Liver (tissue), 9 donors: ENCODE data around the gene COX4I1. TPM values are rescaled to one million over a fixed set of nuclear protein-coding genes. Genes with fewer than 3 reads are reported as not detected.
A peak's percentile ranks its signal among the peaks of the same experiment; 100 is the strongest.

Source experiments
- DNase-seq: peaks from one replicate; pipeline ENCODE4 v3.0.0-alpha.2; 2017; ENCODE audit warnings: low spot score
- H3K27ac ChIP-seq, 2 donors: one replicate each; pipeline ENCODE4 v1.7.0; 2013; ENCODE audit warnings: inconsistent platforms in 2 of 2, low read length in 2 of 2, control low read depth in 1 of 2, low read depth in 1 of 2, mild to moderate bottlenecking in 1 of 2
- H3K27me3 ChIP-seq, 4 donors: one replicate each; pipeline versions ENCODE4 v1.6.1 to v1.7.0; 2013; ENCODE audit warnings: low read length in 3 of 4, inconsistent platforms in 1 of 4, mild to moderate bottlenecking in 1 of 4, moderate library complexity in 1 of 4; ENCODE audit not compliant: control insufficient read depth in 4 of 4, insufficient read depth in 4 of 4
- H3K36me3 ChIP-seq, 4 donors: one replicate each; pipeline versions ENCODE4 v1.6.1 to v1.7.0; 2013; ENCODE audit warnings: low read length in 3 of 4, mild to moderate bottlenecking in 3 of 4, low read depth in 1 of 4, moderate library complexity in 1 of 4; ENCODE audit not compliant: control insufficient read depth in 4 of 4, insufficient read depth in 3 of 4
- H3K4me1 ChIP-seq, 4 donors: one replicate each; pipeline versions ENCODE4 v1.6.1 to v1.7.0; 2013; ENCODE audit warnings: low read length in 3 of 4, mild to moderate bottlenecking in 3 of 4, moderate library complexity in 1 of 4; ENCODE audit not compliant: control insufficient read depth in 4 of 4, insufficient read depth in 4 of 4
- H3K4me3 ChIP-seq, 3 donors: one replicate each; pipeline versions ENCODE4 v1.6.1 to v1.7.0; 2013; ENCODE audit warnings: low read length in 3 of 3, control low read depth in 1 of 3, low read depth in 1 of 3, mild to moderate bottlenecking in 1 of 3
- H3K9ac ChIP-seq, 2 donors: one replicate each; pipeline ENCODE4 v1.7.0; 2013; ENCODE audit warnings: low read length in 2 of 2, mild to moderate bottlenecking in 2 of 2, moderate library complexity in 2 of 2, control low read depth in 1 of 2, low read depth in 1 of 2
- H3K9me3 ChIP-seq, 4 donors: one replicate each; pipeline versions ENCODE4 v1.6.1 to v1.7.0; 2013; ENCODE audit warnings: low read length in 3 of 4; ENCODE audit not compliant: control insufficient read depth in 4 of 4
- EGR1 ChIP-seq, 2 donors: IDR thresholded peaks; 2 replicates each; pipeline ENCODE4 v1.6.1; 2016 to 2018; ENCODE audit warnings: antibody characterized with exemption in 2 of 2, low read depth in 2 of 2
- FOXA1 ChIP-seq: IDR thresholded peaks from 2 replicates; pipeline ENCODE4 v1.6.1; 2016; ENCODE audit warnings: antibody characterized with exemption
- FOXA2 ChIP-seq: IDR thresholded peaks from 2 replicates; pipeline ENCODE4 v1.6.1; 2016; ENCODE audit warnings: antibody characterized with exemption
- GABPA ChIP-seq, 2 donors: IDR thresholded peaks in 1 of 2; conservative IDR thresholded peaks in 1 of 2; 2 replicates each; pipeline ENCODE4 v1.6.1; 2016; ENCODE audit warnings: antibody characterized with exemption in 2 of 2, mild to moderate bottlenecking in 1 of 2, moderate library complexity in 1 of 2
- HNF4A ChIP-seq, 2 donors: conservative IDR thresholded peaks; 2 replicates each; pipeline ENCODE4 v1.6.1; 2016; ENCODE audit warnings: antibody characterized with exemption in 2 of 2, mild to moderate bottlenecking in 2 of 2
- HNF4G ChIP-seq: IDR thresholded peaks from 2 replicates; pipeline ENCODE4 v1.6.1; 2016; ENCODE audit warnings: antibody characterized with exemption
- NR2F2 ChIP-seq: IDR thresholded peaks from 2 replicates; pipeline ENCODE4 v1.6.1; 2016; ENCODE audit warnings: antibody characterized with exemption
- RAD21 ChIP-seq, 2 donors: IDR thresholded peaks; 2 replicates each; pipeline ENCODE4 v1.6.1; 2016; ENCODE audit warnings: antibody characterized with exemption in 2 of 2, mild to moderate bottlenecking in 2 of 2
- RXRA ChIP-seq, 2 donors: IDR thresholded peaks; 2 replicates each; pipeline ENCODE4 v1.6.1; 2017 to 2018; ENCODE audit warnings: antibody characterized with exemption in 2 of 2, mild to moderate bottlenecking in 1 of 2
- SP1 ChIP-seq: IDR thresholded peaks from 2 replicates; pipeline ENCODE4 v1.6.1; 2018; ENCODE audit warnings: antibody characterized with exemption, mild to moderate bottlenecking
- TAF1 ChIP-seq: conservative IDR thresholded peaks from 2 replicates; pipeline ENCODE4 v1.6.1; 2016; ENCODE audit warnings: antibody characterized with exemption, mild to moderate bottlenecking
- WGBS: extraction: QIAGEN DNeasy Blood & Tissue Kit; methylation state at CpG from one replicate; pipeline ENCODE4 v1.1.7; 2013; 5-methylcytosine and 5-hydroxymethylcytosine counted together
- polyA plus RNA-seq, 2 donors: library from polyadenylated mRNA; stranded (reverse) in 1 of 2; unstranded in 1 of 2; fragments of 200-250 nt in 1 of 2; fragments of >200 nt in 1 of 2; fragmentation: Nextera tagmentation in 1 of 2; extraction: Ambion mirVana in 1 of 2; gene quantifications; one replicate each; pipeline versions ENCODE4 v1.2.1 to v1.2.3, GENCODE V29; 2013 to 2015
- total RNA-seq, 2 donors: library from RNA; depleted of rRNA; stranded (reverse); fragments of >200 nt; gene quantifications; one replicate each; pipeline ENCODE4 v1.2.3, GENCODE V29; 2014
- TF ChIP-seq, protein P1 (sequence below): IDR thresholded peaks from 2 replicates; pipeline ENCODE4 v1.6.1; 2016; ENCODE audit warnings: antibody characterized with exemption
- TF ChIP-seq, protein P2 (sequence below): IDR thresholded peaks from 2 replicates; pipeline ENCODE4 v1.6.1; 2016; ENCODE audit warnings: antibody characterized with exemption
- TF ChIP-seq, protein P3 (sequence below): IDR thresholded peaks from 2 replicates; pipeline ENCODE4 v1.6.1; 2016; ENCODE audit warnings: antibody characterized with exemption, mild to moderate bottlenecking
- TF ChIP-seq, protein P4 (sequence below): fragments of 150-350 bp; IDR thresholded peaks from 2 replicates; pipeline ENCODE4 v1.5.1; 2017; ENCODE audit warnings: improper control_type of control experiment, low read depth, low read length; ENCODE audit not compliant: missing input control
- TF ChIP-seq, protein P5 (sequence below): IDR thresholded peaks from 2 replicates; pipeline ENCODE4 v1.6.1; 2016; ENCODE audit warnings: antibody characterized with exemption
- donor health status: healthy.
- donor health status: healthy.
- donor health status: healthy.
- donor health status: healthy.
- donor health status: healthy.

The COX4I1 gene
- total and polyA plus RNA-seq, 4 donors, result 186 to 576 (median 331) TPM

DNA sequence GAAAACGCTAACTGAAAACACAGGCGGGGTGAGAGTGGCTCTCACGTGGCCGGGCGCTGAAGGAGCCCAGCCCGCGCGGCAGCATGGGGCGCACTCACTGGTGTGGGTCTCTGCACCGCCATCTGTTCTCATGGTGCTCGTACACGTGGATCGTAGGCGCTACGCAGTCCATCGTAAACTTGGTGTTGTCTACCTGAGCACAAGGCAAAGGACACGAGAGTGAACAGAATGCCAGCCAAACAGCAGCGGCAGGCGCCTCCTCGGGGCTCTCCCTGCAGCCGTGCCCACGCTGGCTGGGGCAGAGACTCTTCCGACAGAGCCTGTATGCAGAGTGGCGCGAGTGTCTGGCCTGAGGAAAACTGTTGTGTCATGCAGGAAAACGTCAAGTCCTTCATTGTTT is 19.2 kb upstream of the COX4I1 start:
- H3K4me3 ChIP-seq, result no peak overlapping the region
- H3K9ac ChIP-seq, result no peak overlapping the region
- DNase-seq, result no peak
- TF ChIP-seq GABPA (IDR thresholded peaks at IDR 0.05 in 1 of 2, conservative IDR thresholded peaks at IDR 0.05 in 1 of 2) (no peak), TAF1 (no peak)
- H3K4me1 ChIP-seq, result peaks cover 3 to 19% (median 13%) of the 10 kb centered on the region in 4 donors
- no peaks in the 10 kb centered on the region for H3K27me3 ChIP-seq
- peaks cover 16 to 37% (median 21%) of the 10 kb centered on the region in 4 donors for H3K36me3 ChIP-seq
- WGBS, result 93% methylated on average over 26 of the region's 26 CpGs
- no peak overlapping the region for H3K27ac ChIP-seq
- no peaks in the 10 kb centered on the region for H3K9me3 ChIP-seq

DNA sequence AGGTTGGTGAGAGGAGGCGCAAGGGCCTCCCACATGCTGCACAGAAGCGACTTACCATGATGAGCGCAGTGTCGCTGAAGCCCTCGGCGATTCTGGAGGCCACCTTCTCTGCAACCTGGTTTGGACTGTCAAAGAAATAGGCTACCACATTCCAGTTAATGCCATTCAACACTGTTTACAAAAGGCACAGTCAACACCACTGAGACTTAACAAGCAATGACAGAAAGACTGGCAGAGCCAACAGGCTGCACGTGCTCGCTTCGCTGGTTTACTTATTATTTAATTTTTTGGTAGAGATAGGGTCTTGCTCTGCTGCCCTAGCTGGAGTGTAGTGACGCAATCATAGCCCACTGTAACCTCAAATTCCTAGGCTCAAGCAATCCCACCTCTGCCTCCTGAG is 18.3 kb upstream of the COX4I1 start:
- TF ChIP-seq FOXA1 (no peak), HNF4G (no peak)
- Histone ChIP-seq H3K4me3 (no peak overlapping the region), H3K27me3 (no peaks in the 10 kb centered on the region), H3K36me3 (peaks cover 16 to 41% (median 21%) of the 10 kb centered on the region in 4 donors), H3K9ac (no peak overlapping the region), H3K27ac (no peak overlapping the region), H3K4me1 (peaks cover 3 to 19% (median 13%) of the 10 kb centered on the region in 4 donors), H3K9me3 (no peaks in the 10 kb centered on the region)
- 87% methylated on average over 10 of the region's 10 CpGs for WGBS
- no peak for DNase-seq

DNA sequence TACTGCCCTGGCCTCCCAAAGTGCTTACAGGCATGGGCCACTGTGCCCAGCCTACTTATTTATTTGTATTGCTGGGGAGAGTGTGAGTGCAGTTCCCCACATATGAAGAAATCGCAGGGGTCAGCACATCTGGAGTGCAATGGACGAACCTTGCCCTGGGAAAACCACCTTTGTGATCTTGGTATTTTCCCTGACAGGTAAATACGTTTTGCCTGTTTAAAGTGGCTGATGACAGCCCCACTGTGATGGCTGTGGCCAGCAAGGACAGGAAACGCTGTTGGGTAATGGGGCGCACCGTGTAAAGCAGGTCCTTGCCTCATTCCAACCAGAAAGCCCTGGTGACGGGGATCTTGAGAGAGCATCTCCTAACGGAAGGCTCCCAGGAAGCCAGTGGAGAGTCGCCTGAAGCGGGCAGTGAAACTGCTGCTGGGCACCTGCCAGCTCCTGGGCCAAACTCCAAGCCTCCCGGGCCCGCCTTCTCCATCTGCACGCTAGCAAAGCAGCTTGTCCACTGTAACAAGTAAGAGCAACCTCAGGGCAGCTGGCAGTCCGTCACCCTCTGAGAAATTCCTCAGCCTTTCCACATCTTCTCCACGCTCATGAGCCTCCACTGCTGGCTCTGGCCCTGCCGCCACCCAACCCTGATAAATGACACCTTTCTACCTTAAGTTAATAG is 17.7 kb upstream of the COX4I1 start:
- TF ChIP-seq GABPA (IDR thresholded peaks at IDR 0.05 in 1 of 2, conservative IDR thresholded peaks at IDR 0.05 in 1 of 2) (no peak), NR2F2 (peak; percentile 37), EGR1 (IDR thresholded peaks at IDR 0.05; ENCODE audit: low read depth in 2 of 2) (no peak), TAF1 (no peak), RXRA (IDR thresholded peaks at IDR 0.05) (peak; percentile 55 to 60), RAD21 (IDR thresholded peaks at IDR 0.05) (no peak), FOXA2 (no peak), HNF4A (conservative IDR thresholded peaks at IDR 0.05) (peak; percentile 51 to 80), HNF4G (peak; percentile 28), SP1 (peak; percentile 53)
- TF ChIP-seq, protein P1, sequence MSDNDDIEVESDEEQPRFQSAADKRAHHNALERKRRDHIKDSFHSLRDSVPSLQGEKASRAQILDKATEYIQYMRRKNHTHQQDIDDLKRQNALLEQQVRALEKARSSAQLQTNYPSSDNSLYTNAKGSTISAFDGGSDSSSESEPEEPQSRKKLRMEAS, result no peak
- TF ChIP-seq, protein P2, sequence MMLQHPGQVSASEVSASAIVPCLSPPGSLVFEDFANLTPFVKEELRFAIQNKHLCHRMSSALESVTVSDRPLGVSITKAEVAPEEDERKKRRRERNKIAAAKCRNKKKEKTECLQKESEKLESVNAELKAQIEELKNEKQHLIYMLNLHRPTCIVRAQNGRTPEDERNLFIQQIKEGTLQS, result no peak
- TF ChIP-seq, protein P3, sequence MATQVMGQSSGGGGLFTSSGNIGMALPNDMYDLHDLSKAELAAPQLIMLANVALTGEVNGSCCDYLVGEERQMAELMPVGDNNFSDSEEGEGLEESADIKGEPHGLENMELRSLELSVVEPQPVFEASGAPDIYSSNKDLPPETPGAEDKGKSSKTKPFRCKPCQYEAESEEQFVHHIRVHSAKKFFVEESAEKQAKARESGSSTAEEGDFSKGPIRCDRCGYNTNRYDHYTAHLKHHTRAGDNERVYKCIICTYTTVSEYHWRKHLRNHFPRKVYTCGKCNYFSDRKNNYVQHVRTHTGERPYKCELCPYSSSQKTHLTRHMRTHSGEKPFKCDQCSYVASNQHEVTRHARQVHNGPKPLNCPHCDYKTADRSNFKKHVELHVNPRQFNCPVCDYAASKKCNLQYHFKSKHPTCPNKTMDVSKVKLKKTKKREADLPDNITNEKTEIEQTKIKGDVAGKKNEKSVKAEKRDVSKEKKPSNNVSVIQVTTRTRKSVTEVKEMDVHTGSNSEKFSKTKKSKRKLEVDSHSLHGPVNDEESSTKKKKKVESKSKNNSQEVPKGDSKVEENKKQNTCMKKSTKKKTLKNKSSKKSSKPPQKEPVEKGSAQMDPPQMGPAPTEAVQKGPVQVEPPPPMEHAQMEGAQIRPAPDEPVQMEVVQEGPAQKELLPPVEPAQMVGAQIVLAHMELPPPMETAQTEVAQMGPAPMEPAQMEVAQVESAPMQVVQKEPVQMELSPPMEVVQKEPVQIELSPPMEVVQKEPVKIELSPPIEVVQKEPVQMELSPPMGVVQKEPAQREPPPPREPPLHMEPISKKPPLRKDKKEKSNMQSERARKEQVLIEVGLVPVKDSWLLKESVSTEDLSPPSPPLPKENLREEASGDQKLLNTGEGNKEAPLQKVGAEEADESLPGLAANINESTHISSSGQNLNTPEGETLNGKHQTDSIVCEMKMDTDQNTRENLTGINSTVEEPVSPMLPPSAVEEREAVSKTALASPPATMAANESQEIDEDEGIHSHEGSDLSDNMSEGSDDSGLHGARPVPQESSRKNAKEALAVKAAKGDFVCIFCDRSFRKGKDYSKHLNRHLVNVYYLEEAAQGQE, result no peak
- TF ChIP-seq, protein P4, sequence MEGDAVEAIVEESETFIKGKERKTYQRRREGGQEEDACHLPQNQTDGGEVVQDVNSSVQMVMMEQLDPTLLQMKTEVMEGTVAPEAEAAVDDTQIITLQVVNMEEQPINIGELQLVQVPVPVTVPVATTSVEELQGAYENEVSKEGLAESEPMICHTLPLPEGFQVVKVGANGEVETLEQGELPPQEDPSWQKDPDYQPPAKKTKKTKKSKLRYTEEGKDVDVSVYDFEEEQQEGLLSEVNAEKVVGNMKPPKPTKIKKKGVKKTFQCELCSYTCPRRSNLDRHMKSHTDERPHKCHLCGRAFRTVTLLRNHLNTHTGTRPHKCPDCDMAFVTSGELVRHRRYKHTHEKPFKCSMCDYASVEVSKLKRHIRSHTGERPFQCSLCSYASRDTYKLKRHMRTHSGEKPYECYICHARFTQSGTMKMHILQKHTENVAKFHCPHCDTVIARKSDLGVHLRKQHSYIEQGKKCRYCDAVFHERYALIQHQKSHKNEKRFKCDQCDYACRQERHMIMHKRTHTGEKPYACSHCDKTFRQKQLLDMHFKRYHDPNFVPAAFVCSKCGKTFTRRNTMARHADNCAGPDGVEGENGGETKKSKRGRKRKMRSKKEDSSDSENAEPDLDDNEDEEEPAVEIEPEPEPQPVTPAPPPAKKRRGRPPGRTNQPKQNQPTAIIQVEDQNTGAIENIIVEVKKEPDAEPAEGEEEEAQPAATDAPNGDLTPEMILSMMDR, result no peak
- TF ChIP-seq, protein P5, sequence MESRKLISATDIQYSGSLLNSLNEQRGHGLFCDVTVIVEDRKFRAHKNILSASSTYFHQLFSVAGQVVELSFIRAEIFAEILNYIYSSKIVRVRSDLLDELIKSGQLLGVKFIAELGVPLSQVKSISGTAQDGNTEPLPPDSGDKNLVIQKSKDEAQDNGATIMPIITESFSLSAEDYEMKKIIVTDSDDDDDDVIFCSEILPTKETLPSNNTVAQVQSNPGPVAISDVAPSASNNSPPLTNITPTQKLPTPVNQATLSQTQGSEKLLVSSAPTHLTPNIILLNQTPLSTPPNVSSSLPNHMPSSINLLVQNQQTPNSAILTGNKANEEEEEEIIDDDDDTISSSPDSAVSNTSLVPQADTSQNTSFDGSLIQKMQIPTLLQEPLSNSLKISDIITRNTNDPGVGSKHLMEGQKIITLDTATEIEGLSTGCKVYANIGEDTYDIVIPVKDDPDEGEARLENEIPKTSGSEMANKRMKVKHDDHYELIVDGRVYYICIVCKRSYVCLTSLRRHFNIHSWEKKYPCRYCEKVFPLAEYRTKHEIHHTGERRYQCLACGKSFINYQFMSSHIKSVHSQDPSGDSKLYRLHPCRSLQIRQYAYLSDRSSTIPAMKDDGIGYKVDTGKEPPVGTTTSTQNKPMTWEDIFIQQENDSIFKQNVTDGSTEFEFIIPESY, result no peak
- Histone ChIP-seq H3K4me1 (peaks cover 3 to 19% (median 13%) of the 10 kb centered on the region in 4 donors), H3K9me3 (no peaks in the 10 kb centered on the region), H3K9ac (no peak overlapping the region), H3K27me3 (no peaks in the 10 kb centered on the region), H3K36me3 (peaks cover 16 to 46% (median 24%) of the 10 kb centered on the region in 4 donors), H3K4me3 (no peak overlapping the region), H3K27ac (no peak overlapping the region)
- WGBS, result 32% methylated on average over 16 of the region's 16 CpGs
- DNase-seq, result peak; percentile 39
